Stimulated activated CD8-positive, alpha-beta memory T cell treated with anti-CD3 and anti-CD28 coated beads, Interleukin-7, amount 100 ng/mL, for 4 hours (primary cell): ENCODE measurements around the gene PGA5.
A peak's percentile ranks its signal among the peaks of the same experiment; 100 is the strongest.
"Not testable (repeated sequence)": the region's sequence is repeated elsewhere in the genome, so short reads cannot be mapped to it uniquely, and the experiment has no call there.

Experiments
- DNase-seq, 2 donors: peaks; one replicate each; pipeline ENCODE4 v3.0.0-alpha.2; 2020; ENCODE audit warnings: low read depth in 2 of 2

Gene PGA5

DNA sequence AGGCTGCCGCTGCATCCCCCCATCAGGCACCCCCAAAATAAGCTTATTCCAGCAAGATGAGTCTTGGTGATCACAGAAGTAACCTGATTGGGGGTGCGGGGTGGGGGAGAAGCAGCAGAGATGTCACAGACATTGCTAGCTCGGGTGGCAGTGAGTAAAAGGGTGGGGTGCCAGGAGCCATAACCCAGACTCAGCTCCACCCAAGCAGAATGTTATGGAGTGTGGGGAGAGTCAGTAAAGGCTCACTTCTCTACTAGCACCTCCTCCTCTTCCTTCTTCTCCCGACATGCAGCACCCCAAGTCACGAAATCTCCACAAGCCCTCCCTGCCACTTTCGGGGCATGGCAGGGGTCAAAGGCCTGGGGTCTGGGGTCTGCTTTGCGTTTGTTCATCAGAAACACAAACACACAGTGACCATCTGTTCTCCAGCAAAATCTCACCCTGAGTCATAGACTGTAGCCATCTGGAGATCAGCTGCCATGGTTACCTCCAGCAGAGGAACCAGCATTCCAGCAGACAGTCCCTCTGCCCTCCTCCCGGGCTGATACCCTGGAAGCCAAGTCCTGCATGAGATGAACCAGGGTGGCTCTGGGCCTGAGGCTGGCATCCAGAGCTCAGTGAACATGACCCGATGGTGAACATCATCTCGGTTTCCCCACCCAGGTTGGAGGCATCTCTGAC, 14.4 kb upstream of the PGA5 start:
- not testable (repeated sequence) for DNase-seq

DNA sequence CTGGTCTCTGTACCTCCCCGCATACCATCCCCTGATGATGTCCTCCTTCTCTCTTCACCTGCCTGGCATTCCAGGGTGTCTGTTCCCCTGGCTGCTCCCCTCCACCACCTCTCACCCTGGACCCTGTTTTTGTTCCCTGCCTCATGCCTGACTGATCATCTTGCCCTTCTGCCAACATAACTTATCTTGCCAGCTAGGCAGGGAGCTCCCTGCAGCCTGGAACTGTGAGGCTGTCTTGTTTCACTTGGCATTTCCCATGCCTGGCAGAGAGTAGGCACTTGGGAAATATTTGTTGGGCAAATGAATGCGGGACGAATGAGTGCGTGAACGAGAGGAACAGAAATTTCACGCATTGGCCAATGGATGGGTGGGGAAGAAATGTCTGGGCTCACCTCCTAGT, 11.5 kb upstream of the PGA5 start:
- not testable (repeated sequence) for DNase-seq

DNA sequence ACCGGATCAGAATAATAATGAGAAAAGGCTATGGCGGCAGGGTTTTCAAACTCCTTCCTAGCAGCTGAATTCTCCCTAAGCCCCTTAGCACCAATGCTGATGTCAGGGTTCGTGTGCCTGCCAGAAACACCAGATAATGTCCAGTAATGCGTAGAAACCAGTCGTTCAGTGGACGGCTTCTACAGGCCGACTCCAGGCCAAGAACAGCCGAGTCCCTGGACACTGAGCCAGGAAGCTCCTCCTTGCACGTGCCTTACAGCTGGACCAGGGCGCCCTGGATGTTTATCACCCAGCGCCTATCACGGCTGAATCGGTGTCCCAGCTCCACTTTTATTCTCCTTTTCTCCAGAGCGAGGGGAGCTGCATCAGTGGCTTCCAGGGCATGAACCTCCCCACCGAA, 9.9 kb upstream of the PGA5 start:
- DNase-seq: not testable (repeated sequence)

DNA sequence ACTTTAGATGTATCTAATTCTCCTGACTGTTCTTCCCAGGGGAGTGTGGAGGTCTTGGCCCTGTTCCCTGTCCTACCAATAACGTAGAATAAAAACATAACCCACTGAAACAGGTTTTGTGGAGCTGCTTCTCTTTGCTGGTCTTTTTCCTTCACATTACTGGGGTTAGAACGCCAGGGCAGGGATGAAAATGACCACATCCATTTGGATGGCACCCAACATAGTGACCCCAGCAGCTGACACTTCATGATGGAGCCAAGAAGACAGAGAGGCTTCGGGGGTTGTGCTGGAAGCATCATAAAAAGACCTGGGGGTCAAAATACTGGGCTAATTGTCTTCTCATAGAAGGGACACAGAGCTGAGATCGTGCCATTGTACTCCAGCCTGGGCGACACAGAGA, 9.4 kb upstream of the PGA5 start:
- DNase-seq: not testable (repeated sequence)

DNA sequence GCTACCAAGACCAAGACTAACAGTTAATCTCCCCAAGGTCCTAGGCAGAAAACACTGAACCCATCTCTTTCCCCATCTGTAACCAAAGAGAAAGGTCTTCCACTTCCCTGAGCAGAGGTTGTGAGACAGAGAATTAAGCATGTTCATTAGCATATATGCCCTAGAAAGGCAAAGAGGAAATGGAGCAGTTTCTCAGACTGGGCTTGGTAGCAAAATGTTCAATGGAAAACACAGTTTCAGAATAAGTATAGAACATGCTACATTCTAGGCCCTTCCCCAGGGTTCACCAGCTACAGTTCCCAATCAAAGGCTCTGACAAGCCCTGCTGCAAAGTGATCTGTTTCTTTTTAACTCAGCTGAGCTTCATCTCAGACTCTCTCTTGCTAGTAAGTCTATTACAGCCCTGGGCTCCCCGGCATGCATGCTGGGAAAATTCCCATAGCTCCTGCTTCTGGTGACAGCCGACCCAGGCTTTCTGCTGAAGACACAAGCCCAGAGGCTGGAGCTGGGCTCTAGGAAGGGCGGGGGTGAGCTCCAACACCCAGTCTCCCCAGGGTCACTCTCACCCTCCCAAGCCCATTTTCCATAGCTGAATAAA, 8.3 kb upstream of the PGA5 start:
- not testable (repeated sequence) for DNase-seq

DNA sequence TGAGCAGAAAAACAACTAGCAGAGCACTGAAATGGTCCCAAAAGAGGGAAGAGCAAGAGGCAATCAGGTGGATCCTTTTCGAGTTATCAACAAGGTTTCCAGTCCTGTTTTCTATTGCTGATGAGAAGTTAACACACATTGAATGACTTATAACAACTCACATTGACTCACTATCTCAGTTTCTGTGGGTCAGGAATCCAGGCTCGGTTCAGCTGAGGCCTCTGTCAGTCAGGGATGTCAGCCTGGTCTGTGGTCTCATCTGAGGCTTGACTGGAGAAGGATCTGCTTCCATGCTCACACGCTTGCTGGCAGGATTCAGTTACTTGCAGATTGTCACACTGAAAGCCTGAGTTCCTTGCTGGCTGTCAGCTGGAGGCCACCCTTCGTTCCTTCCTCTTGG, 3.8 kb upstream of the PGA5 start:
- not testable (repeated sequence) for DNase-seq

DNA sequence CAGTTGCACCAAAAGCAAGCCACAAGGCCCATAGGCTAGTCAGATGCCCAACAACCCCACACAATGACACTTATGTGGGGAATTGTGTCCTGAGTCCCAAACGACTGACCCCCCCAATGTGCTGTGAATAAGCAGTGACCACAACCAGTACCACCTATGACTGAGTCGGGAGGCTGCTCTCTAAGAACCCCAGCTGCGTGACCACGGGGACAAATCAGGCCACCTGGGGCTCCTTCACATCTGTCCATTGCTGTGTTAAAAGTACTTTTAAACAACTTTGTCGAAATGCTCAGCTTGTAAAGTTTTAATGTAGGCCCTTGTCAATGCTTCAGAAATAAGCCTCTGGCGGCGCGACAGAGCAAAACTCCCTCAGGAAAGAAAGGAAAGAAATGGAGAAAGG, 687 bp upstream of the PGA5 start:
- DNase-seq: not testable (repeated sequence)

DNA sequence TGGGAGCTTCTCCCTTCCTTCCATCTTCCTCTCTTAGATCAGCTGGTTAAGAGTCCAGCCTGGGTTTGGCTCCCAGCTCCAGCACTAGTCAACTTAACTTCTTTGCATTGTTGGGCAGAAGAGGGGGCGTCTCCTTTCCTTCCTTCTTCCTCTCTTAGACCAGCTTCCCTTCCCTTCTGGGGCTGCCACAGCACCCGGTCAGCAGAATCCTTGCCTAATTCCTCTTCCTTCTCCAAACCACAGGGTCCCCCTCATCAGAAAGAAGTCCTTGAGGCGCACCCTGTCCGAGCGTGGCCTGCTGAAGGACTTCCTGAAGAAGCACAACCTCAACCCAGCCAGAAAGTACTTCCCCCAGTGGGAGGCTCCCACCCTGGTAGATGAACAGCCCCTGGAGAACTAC, 551 bp downstream of the PGA5 start:
- not testable (repeated sequence) for DNase-seq

DNA sequence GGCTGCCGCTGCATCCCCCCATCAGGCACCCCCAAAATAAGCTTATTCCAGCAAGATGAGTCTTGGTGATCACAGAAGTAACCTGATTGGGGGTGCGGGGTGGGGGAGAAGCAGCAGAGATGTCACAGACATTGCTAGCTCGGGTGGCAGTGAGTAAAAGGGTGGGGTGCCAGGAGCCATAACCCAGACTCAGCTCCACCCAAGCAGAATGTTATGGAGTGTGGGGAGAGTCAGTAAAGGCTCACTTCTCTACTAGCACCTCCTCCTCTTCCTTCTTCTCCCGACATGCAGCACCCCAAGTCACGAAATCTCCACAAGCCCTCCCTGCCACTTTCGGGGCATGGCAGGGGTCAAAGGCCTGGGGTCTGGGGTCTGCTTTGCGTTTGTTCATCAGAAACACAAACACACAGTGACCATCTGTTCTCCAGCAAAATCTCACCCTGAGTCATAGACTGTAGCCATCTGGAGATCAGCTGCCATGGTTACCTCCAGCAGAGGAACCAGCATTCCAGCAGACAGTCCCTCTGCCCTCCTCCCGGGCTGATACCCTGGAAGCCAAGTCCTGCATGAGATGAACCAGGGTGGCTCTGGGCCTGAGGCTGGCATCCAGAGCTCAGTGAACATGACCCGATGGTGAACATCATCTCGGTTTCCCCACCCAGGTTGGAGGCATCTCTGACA, 4.4 kb downstream of the PGA5 start:
- DNase-seq: not testable (repeated sequence)

DNA sequence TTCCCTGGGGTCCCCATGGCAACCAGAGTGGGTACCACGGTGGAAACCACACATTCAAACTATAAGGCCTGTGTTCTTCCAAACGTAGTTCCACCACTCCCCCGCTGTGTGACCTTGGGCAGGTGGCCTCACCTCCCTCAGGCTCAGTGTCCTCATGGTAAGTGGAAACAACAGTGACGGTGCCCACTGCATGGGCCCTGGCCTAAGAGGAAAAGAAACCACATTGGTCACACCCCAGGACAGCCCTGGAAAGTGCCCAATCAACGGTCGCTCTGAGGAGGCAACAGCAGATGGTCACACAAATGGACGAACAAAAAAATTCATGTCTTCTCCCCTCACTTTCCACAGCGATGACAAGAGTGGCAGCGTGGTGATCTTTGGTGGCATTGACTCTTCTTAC, 7.1 kb downstream of the PGA5 start:
- not testable (repeated sequence) for DNase-seq

DNA sequence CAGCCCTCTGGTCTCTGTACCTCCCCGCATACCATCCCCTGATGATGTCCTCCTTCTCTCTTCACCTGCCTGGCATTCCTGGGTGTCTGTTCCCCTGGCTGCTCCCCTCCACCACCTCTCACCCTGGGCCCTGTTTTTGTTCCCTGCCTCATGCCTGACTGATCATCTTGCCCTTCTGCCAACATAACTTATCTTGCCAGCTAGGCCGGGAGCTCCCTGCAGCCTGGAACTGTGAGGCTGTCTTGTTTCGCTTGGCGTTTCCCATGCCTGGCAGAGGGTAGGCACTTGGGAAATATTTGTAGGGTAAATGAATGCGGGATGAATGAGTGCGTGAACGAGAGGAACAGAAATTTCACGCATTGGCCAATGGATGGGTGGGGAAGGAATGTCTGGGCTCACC, 8.2 kb downstream of the PGA5 start:
- not testable (repeated sequence) for DNase-seq

DNA sequence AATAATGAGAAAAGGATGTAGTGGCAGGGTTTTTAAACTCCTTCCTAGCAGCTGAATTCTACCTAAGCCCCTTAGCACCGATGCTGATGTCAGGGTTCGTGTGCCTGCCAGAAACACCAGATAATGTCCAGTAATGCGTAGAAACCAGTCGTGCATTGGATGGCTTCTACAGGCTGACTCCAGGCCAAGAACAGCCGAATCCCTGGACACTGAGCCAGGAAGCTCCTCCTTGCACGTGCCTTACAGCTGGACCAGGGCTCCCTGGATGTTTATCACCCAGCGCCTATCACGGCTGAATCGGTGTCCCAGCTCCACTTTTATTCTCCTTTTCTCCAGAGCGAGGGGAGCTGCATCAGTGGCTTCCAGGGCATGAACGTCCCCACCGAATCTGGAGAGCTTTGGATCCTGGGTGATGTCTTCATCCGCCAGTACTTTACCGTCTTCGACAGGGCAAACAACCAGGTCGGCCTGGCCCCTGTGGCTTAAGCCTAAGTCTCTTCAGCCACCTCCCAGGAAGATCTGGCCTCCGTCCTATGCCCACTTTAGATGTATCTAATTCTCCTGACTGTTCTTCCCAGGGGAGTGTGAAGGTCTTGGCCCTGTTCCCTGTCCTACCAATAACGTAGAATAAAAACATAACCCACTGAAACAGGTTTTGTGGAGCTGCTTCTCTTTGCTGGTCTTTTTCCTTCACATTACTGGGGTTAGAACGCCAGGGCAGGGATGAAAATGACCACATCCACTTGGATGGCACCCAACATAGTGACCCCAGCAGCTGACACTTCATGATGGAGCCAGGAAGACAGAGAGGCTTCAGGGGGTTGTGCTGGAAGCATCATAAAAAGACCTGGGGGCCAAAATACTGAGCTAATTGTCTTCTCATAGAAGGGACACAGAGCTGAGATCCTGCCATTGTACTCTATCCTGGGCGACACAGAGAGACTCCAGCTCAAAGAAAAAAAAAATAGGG, 10.1 kb downstream of the PGA5 start:
- not testable (repeated sequence) for DNase-seq

DNA sequence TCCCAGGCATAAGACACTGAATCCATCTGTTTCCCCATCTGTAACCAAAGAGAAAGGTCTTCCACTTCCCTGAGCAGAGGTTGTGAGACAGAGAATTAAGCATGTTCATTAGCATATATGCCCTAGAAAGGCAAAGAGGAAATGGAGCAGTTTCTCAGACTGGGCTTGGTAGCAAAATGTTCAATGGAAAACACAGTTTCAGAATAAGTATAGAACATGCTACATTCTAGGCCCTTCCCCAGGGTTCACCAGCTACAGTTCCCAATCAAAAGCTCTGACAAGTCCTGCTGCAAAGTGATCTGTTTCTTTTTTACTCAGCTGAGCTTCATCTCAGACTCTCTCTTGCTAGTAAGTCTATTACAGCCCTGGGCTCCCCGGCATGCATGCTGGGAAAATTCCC, 11.4 kb downstream of the PGA5 start:
- not testable (repeated sequence) for DNase-seq

DNA sequence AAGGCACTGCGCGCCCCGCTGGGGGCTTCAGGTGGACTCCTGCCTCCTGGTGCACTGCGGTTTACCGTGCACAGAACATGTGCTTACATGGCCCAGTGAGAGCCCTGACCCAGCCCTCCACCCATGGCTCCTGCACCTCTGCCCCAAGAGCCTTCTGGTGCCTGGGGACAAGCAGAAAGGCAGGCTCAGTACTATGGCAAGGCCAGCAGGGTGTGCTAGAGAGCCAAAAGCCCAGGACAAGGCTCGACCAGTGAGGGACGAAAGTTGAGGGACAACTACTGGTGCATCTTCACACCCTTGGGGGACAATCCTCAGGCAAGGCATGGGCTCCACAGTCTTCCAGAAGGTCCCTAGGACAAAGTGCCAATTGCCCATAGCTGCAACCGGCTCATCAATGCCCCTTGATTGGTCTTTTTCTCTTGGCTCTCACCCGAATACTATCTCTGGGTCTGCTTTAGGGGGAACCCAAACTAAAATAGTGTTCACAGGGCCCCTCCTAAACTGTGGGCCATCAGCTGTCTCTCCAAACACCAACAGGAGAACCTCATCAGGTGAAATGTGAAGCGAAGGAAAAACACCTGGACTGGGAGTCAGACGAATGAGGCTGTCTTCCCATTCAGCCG, 13.5 kb downstream of the PGA5 start:
- DNase-seq: peak; percentile 17 to 30

DNA sequence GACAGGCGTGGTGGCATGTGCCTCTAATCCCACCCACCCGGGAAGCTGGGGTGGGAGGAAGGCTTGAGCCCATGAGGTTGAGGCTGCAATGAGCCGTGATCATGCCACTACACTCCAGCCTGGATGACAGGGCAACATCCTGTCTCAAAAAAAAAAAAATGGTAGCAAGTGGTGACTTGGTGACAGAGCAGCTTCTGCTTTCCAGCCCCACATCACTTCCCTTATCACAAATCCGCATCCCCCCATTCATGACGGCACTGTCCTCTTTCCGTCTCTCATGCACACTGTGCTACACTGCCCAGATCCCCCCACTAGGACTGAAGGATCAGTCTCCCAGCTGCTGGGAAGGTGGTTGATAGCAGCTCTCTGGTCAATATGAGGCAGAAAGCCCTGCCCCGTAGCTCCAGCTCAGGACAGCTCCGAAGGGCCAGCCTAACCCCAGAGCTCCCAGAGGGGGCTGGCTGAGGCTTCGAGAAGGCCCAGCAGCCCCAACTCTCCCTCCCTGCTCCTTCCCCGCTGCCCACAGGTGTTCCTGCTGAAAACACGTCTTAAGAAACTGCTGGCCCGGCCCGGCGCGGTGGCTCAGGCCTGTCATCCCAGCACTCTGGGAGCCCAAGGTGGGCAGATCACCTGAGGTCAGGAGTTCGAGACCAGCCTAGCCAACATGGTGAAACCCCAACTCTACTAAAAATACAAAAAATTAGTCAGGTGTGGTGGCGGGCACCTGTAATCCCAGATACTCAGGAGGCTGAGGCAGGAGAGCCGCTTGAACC, 15.9 kb downstream of the PGA5 start:
- DNase-seq: no peak

DNA sequence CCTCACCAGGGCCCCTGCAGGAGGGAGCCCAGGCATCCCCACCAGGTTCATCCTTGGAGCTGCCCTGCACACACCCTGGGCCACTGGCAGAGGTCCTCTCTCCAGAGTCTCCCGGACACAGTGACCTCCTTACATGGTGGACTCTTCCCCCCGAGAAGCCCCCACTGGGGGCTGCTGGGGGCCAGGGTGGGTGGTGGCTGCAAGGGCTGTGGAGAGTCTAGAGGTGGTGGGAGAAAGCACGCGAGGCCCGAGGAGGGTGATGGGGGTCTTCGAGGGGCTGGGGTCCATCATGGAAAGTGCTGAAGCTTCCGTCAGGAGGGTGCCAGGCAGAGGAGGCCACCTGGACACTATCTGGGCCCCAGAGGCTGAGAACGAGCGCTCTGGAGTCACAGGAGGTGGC, 17.6 kb downstream of the PGA5 start:
- DNase-seq: no peak

DNA sequence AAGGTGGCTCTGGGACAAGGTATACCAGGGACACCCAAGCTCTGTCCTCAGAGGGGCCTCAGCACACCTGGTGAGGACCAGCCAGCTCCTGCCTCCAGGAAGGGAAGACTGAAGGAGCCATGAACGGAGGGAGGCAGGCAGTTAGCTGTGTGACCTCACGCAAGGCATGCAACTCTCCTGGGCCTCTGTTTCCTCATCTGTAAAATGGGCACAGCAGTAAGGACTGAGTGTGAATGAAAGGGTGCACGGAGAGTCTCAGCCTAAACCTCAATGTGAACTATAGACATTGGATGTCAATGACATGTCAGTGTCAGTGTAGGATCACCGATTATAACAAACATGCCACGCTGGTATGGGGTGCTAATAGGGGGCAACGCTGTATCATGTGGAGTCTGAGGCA, 18.4 kb downstream of the PGA5 start:
- DNase-seq: no peak

DNA sequence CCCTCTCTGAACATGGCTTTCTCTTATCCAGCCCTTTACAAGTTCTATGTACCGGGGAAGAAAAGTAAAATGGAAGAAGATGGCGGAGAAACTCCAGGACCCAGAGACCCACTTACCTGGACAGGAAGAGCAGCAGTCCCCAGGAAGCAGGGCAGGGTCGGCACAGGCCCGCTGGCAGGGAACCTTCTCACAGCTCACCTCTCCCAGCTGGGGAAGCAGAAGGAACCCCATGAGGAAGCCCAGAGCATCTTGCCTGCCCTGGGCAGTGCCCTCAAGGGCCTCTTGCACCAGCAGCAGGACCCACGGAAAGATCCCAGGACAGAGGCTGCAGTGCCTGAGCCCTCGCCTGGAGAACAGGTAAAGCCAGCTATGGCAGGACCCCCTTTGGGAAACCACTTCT, 23.4 kb downstream of the PGA5 start:
- no peak for DNase-seq

DNA sequence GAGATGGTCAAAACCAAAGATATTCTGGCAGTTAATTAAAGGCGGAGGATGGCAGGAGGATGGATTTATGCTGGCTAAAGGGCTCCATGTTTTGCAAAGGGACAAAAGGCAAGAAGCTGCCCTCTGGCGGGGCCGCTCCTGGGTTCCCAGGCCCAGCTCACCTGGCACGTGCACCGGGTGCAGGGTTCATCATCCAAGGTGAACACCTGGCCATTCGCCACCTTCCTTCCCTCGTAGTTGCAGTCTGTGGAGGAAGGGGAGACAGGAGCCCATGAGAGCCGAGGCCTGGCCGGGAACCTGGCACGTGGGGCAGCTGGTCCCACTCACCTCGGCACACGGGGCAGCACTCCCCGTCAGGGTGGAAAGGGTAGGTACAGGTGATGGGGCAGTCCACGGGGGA, 23.8 kb downstream of the PGA5 start:
- DNase-seq: no peak

DNA sequence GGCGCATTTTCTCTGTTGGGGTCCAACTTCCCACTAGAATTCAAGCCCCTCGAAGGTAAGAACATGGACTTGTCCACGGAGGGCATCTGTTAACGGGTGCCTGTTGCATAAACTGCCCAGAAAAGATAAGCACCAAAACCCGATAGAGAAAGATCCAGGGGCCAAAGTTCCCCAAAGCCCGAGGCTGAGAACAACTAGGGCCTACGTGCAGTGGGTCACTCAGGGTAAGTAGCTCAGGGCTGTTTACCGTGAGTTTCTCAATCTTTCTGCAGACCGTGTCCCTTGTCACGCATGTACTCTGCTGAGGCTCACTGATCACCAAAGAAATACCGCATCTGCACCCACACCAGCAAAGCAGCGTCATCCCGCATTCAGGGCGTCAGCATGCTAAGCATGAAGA, 24.4 kb downstream of the PGA5 start:
- no peak for DNase-seq

DNA sequence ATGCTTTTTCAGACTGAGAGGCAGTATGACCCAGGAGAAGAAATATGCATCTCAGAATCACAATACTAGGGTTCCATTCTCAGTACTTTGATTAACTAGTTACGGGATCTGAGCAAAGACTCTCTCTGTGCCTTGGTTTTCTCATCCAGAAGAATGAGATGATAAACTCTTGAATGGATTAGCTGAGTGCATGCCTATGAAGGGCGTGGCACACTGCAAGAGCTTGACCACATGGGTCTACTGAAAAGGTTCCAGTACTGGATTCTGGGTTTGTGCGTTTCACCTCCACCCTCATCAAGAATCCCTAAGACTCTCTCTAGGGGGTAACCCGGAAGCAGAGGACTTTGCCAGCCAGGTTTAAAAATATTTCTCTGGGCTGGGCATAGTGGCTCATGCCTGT, 25.6 kb downstream of the PGA5 start:
- no peak for DNase-seq
